ENCODE results near the gene ZNF628.

The ZNF628 gene

GRCh38 chr19:55451163-55451964 lies 25.1 kb upstream of the ZNF628 start:
- no peak for DNase-seq

- DNase-seq = no peak
Observed at GRCh38 chr19:55451965-55452748, 24.3 kb upstream of the ZNF628 start.

GRCh38 chr19:55452749-55453346 lies 23.6 kb upstream of the ZNF628 start:
- peak; percentile 89 for DNase-seq

- no peak for DNase-seq
Observed at GRCh38 chr19:55453511-55454260, 22.7 kb upstream of the ZNF628 start.

- DNase-seq = peak; percentile 31
Observed at GRCh38 chr19:55454787-55455243, 21.6 kb upstream of the ZNF628 start.

GRCh38 chr19:55455576-55456235 lies 20.7 kb upstream of the ZNF628 start:
- no peak for DNase-seq

- DNase-seq = no peak
Observed at GRCh38 chr19:55456347-55456746, 20.1 kb upstream of the ZNF628 start.

- DNase-seq = no peak
Observed at GRCh38 chr19:55457683-55458457, 18.5 kb upstream of the ZNF628 start.

- DNase-seq = no peak
Observed at GRCh38 chr19:55459551-55459949, 16.9 kb upstream of the ZNF628 start.

- DNase-seq = no peak
Observed at GRCh38 chr19:55459950-55460657, 16.3 kb upstream of the ZNF628 start.

- DNase-seq = peak; percentile 81
Observed at GRCh38 chr19:55460670-55461258, 15.7 kb upstream of the ZNF628 start.

- peak; percentile 100 for DNase-seq
Observed at GRCh38 chr19:55461259-55461973, 15.0 kb upstream of the ZNF628 start, which contains the start of gene ISOC2. Gene ISOC2 (minus strand): TSS chr19:55461642. CDS start chr19:55456486, 5,156 bp downstream.

- peak; percentile 42 for DNase-seq
Observed at GRCh38 chr19:55461974-55462626, 14.3 kb upstream of the ZNF628 start.

- DNase-seq = no peak
Observed at GRCh38 chr19:55462722-55463121, 13.7 kb upstream of the ZNF628 start.

- DNase-seq = no peak
Observed at GRCh38 chr19:55463583-55464031, 12.8 kb upstream of the ZNF628 start.

- DNase-seq = no peak
Observed at GRCh38 chr19:55464039-55464661, 12.3 kb upstream of the ZNF628 start.

- no peak for DNase-seq
Observed at GRCh38 chr19:55464662-55465054, 11.8 kb upstream of the ZNF628 start, which contains the start of gene C19orf85. Gene C19orf85 (minus strand): TSS chr19:55464751. CDS start chr19:55464554, 197 bp downstream.
